Lower leg skin (tissue), 4 donors: ENCODE measurements around the gene IGSF21. TPM values are rescaled to one million over a fixed set of nuclear protein-coding genes. Genes with fewer than 3 reads are reported as not detected.

Experiments used
- DNase-seq, 2 donors: peaks; one replicate each; pipeline ENCODE4 v3.0.0-alpha.2; 2019; ENCODE audit warnings: low spot score in 2 of 2
- H3K4me3 ChIP-seq: fragments of 200-600 bp; sonication (generic); 2 replicates; pipeline ENCODE4 v1.5.1; 2017; ENCODE audit warnings: mild to moderate bottlenecking, low read depth; ENCODE audit not compliant: poor library complexity, severe bottlenecking
- CTCF ChIP-seq, 3 donors: fragments of 450-650 bp; IDR thresholded peaks; one replicate each; pipeline ENCODE4 v1.5.1; 2016; ENCODE audit warnings: antibody characterized with exemption in 3 of 3, mild to moderate bottlenecking in 3 of 3, moderate library complexity in 2 of 3
- POLR2A ChIP-seq, 2 donors: fragments of 450-650 bp; IDR thresholded peaks; one replicate each; pipeline ENCODE4 v1.6.1; 2016 to 2017; ENCODE audit warnings: antibody characterized with exemption in 2 of 2, mild to moderate bottlenecking in 1 of 2, moderate library complexity in 1 of 2
- WGBS, 2 donors: methylation state at CpG; one replicate each; pipeline ENCODE4 v1.1.5; 2018; 5-methylcytosine and 5-hydroxymethylcytosine counted together
- intact Hi-C: fragments of 100-400 bp; cut with DNase I; formaldehyde crosslinking; loops from one replicate; pipeline ENCODE4 v1.15.0; 2023; ENCODE audit warnings: low total_unique reads
- total RNA-seq, 4 donors: library from RNA; depleted of rRNA; stranded (reverse); fragments of >200 nt; gene quantifications; one replicate each; pipeline ENCODE4 v1.1.0, GENCODE V29; 2016

The IGSF21 gene
- total RNA-seq, 4 donors from 2014 or later = 0.66 to 3.0 (median 1.3) TPM

- DNase-seq = no peak
- no peak for TF ChIP-seq CTCF (IDR thresholded peaks at IDR 0.05)
- intact Hi-C loops = no loop called here
- 93 to 95% methylated on average over 1 of the region's 1 CpG for WGBS, 2 donors
- H3K4me3 ChIP-seq = no peak overlapping the region
These were observed 9.2 kb downstream of the IGSF21 start for GRCh38 chr1:18116777-18117176.

GRCh38 chr1:18118078-18118477, 10.5 kb downstream of the IGSF21 start:
- intact Hi-C loops = no loop called here
- TF ChIP-seq CTCF (IDR thresholded peaks at IDR 0.05) (no peak), POLR2A (IDR thresholded peaks at IDR 0.05) (no peak)
- DNase-seq = no peak
- WGBS, 2 donors = 33 to 37% methylated on average over 13 of the region's 13 CpGs
- H3K4me3 ChIP-seq = no peak overlapping the region

GRCh38 chr1:18118491-18118890, 10.9 kb downstream of the IGSF21 start:
- WGBS, 2 donors = 36 to 51% methylated on average over 3 of the region's 3 CpGs
- TF ChIP-seq CTCF (IDR thresholded peaks at IDR 0.05) (no peak), POLR2A (IDR thresholded peaks at IDR 0.05) (no peak)
- intact Hi-C loops = no loop called here
- H3K4me3 ChIP-seq = no peak overlapping the region
- DNase-seq = no peak

GRCh38 chr1:18119289-18119688, 11.7 kb downstream of the IGSF21 start:
- no peak overlapping the region for H3K4me3 ChIP-seq
- intact Hi-C loops = no loop called here
- TF ChIP-seq CTCF (IDR thresholded peaks at IDR 0.05) (no peak), POLR2A (IDR thresholded peaks at IDR 0.05) (no peak)
- WGBS, 2 donors = 55 to 71% methylated on average over 3 of the region's 3 CpGs
- no peak for DNase-seq

GRCh38 chr1:18119771-18120377, 12.3 kb downstream of the IGSF21 start:
- H3K4me3 ChIP-seq = no peak overlapping the region
- WGBS, 2 donors = 36 to 45% methylated on average over 6 of the region's 6 CpGs
- no peak for TF ChIP-seq CTCF (IDR thresholded peaks at IDR 0.05)
- no peak for TF ChIP-seq POLR2A (IDR thresholded peaks at IDR 0.05)
- no peak for DNase-seq
- intact Hi-C loops = no loop called here

- 62 to 66% methylated on average over 8 of the region's 8 CpGs for WGBS, 2 donors
- TF ChIP-seq CTCF (IDR thresholded peaks at IDR 0.05) (no peak), POLR2A (IDR thresholded peaks at IDR 0.05) (no peak)
- no peak for DNase-seq
- intact Hi-C loops = no loop called here
- H3K4me3 ChIP-seq = no peak overlapping the region
These were observed 13.0 kb downstream of the IGSF21 start for GRCh38 chr1:18120638-18121037.
